NB4 (cell line): ENCODE measurements around the gene TUBB2B.

Experiments used
- POLR2A ChIP-seq: IDR thresholded peaks from 2 replicates; pipeline ENCODE4 v1.6.1; 2011; ENCODE audit warnings: mild to moderate bottlenecking; ENCODE audit not compliant: insufficient read length; ENCODE audit errors: extremely low read depth
- TF ChIP-seq, protein P1 (sequence below): IDR thresholded peaks from one replicate; pipeline ENCODE4 v1.5.1; 2012; ENCODE audit warnings: low read depth, low read length

DNA sequence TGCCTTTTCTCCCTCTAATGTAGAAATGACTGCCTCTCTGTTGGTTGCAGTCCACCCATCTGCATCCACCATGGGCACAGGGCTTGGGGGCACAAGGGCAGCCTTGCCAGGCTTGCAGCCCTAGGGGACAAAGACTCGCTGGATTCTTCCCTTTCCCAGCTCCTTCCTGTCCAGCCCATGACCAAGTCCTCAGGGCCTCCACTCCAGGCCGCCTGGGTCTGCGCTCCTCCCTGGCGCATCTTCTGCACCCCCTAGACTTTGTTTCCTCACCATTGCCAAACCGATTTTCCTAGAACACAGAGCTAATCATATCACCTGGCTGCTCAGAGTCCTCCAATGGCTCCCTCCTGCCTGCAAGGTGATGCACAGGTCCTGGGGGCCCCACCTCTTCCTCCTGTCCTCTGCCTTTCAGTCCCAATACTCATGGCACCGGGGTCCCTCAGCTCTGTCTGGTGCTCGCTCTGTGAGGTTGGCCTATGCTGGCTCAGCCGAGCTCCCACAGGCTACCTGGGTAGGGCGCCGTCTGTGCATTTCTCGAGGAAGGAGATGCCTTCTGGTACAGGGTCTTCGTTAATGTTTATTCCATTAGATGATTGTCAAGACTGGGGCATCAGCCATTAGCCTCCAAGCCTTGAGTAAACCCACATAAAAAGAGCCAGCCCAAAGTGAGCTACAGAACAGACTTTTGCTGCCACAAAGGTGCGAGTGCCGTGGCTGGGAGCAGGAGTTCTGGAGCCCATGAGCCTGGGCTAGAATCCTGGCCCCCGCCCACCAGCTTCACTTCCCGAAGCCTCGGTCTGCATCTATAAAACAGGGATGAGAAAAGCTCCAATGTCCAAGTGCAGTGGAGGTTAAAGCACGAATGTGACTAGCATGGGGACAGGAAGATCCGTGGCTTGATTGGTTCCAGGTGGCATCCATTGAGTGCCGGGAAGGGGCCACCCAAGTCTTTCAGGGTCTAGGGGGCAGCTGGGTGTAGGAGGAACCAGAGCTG lies 49.0 kb upstream of the TUBB2B start:
- TF ChIP-seq, protein P1, sequence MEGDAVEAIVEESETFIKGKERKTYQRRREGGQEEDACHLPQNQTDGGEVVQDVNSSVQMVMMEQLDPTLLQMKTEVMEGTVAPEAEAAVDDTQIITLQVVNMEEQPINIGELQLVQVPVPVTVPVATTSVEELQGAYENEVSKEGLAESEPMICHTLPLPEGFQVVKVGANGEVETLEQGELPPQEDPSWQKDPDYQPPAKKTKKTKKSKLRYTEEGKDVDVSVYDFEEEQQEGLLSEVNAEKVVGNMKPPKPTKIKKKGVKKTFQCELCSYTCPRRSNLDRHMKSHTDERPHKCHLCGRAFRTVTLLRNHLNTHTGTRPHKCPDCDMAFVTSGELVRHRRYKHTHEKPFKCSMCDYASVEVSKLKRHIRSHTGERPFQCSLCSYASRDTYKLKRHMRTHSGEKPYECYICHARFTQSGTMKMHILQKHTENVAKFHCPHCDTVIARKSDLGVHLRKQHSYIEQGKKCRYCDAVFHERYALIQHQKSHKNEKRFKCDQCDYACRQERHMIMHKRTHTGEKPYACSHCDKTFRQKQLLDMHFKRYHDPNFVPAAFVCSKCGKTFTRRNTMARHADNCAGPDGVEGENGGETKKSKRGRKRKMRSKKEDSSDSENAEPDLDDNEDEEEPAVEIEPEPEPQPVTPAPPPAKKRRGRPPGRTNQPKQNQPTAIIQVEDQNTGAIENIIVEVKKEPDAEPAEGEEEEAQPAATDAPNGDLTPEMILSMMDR = no peak
- TF ChIP-seq POLR2A = no peak
